ENCODE results near the gene YWHAQ.
"Not testable (repeated sequence)": the region's sequence is repeated elsewhere in the genome, so short reads cannot be mapped to it uniquely, and the experiment has no call there.

The YWHAQ gene

DNA sequence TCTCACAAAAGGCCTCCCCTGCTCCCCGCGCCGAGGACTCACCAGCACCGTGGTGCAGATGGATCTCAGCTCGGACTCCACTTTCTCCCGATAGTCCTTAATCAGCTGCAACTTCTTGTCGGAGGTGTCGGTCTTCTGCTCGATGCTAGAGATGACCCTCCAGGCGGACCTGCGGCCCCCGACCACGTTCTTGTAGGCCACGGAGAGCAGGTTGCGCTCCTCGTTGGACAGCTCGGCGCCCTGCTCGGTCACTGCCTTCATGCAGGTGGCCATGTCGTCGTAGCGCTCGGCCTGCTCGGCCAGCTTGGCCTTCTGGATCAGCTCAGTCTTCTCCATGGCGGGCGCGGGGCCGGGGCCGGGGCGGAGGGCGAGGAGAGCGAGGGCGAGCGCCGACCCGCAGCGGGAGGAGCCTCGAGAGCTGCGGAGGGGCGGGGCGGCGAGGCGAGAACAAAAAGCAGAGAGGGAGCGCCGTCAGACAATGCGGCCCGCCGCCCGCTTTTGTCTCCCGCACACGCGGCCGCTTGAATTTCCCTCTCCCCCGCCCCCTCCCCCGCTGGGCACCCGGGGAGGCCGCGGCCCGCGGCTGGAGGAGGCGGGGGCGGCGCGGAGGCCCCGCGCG, 571 bp downstream of the YWHAQ start:
- peak; percentile 43 for DNase-seq

DNA sequence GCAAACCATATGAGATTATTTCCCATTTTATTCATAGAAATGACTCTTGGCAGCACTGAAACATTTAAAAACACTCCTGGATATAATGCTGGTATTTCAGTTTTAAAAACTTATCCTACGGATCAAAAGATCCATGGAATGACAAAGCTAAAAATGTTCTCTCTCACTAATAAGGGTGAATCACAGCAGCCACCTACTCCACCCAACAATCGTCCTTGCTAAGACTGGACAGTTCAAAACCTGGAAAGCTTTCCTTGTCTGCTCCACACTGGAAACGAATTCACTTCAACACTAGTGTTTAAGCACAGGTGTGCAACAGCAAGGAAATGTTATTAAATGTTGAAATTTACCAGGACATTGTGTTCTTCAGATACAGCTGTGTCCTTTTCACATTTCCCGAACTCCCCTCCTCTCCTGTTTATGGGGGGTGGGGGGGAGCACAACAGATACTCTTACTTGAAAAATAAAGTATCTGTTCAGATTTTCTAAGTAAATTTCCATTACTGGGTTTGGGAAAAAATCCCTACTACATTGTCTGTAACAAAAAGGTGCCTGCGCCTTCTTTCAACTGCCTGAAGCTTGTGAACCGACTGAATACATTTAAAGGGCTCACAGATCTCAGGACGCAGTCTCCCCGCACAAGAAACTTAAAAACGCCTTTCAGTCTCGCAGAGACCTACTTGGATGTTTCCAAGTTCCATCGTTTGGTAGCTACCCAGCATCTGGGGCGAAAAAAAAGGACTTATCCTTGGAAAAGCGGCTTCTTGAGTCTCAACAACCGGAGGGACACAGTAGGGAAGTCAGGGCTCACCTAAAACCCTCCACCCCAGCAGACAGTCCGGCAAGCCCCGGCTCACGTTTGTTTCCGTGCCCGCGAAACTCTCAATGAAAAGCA, 1.3 kb downstream of the YWHAQ start:
- no peak for DNase-seq

DNA sequence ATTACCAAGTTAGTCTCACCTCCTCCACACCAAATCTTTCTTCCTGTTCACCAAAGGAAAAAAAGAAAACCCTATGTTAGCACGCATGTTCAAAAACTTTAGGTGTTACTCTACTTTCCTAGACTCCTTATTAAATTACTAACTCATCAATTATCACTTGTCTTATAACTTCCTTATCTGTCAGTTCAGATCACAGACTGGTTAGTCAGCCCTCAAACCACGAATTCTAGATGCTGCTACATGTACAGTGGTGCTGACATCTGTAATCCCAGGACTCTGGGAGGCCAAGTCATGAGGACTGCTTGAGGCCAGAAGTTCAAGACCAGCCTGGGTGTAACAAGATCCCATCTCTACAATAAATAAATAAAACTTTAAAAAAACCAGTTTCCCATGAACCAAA, 3.5 kb downstream of the YWHAQ start:
- DNase-seq, result no peak

DNA sequence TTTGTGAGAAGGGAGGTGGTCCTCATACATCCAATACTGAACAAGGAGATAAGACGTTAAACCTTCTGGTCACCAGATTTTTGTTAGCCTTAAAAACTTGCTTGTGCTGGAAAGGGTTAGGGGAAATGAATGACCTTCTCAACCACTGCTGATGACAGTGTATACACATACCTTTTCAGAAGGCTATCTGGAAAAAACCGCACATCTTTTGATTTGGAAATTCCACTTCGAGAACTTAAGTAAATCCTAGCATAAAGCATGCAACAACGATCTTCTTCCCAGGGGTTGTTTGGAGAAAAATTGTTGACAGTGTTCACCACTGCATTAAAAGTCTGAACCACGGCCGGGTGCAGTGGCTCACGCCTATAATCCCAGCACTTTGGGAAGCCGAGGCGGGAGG, 7.6 kb downstream of the YWHAQ start:
- no peak for DNase-seq

DNA sequence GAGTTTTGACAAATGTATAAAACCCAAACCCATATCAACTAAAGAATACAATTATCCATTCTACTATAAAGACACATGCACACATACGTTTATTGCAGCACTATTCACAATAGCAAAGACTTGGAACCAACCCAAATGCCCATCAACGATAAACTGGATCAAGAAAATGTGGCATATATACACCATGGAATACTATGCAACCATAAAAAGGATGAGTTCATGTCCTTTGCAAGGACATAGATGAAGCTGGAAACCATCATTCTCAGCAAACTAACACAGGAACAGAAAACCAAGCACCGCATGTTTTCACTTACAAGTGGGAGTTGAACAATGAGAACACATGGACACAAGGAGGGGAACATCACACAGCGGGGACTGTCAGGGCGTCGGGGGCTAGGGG, 9.1 kb downstream of the YWHAQ start:
- DNase-seq, result not testable (repeated sequence)

DNA sequence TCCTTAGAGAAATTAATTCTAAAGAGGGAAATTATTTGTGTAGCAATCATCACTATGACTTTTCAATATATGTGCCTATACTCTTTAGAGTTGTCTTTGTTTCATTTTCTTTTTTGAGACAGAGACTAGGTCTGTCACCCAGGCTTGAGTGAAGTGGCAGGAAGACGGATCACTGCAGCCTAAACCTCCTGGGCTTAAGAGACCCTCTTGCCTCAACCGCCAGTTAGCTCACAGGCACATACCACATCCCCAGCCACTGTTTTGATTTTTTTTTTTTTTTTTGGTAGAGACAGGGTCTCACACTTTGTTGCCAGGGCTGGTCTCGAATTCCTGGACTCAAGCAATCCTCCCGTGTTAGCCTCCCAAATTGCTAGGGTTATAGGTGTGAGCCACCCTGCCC, 12.4 kb downstream of the YWHAQ start:
- DNase-seq, result no peak

DNA sequence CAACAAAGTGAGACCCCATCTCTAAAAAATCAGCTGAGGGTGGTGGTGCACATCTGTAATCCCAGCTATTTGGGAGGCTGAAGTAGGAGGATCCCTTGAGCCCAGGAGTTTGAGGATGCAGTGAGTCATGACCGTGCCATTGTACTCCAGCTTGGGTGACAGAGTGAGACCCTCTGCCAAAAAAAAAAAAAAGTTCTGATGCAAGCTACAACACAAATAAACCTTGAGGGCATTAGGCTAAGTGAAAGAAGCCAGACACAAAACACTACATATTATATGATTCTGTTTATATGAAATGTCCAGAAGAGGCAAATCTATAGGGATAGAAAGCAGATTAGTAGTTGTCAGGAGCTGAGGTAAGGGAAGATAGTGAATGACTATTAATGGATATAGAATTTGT, 13.0 kb downstream of the YWHAQ start:
- DNase-seq, result no peak

DNA sequence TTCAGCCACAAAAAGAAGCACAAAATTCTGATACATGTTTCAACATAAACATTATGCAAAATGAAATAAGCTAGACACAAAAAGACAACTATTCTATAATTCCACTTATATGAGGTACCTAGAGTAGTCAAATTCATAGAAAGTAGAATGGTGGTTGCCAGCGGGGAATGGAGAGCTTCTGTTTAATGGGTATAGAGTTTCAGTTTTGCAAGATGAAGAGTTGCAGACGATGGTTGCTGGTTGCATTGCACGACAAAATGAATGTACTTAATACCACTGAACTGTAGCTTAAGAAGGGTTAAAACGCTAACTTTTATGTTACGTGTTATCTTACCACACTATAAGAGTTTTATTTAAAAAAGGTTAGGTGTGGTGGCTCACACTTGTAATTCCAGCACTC, 13.5 kb downstream of the YWHAQ start:
- no peak for DNase-seq

DNA sequence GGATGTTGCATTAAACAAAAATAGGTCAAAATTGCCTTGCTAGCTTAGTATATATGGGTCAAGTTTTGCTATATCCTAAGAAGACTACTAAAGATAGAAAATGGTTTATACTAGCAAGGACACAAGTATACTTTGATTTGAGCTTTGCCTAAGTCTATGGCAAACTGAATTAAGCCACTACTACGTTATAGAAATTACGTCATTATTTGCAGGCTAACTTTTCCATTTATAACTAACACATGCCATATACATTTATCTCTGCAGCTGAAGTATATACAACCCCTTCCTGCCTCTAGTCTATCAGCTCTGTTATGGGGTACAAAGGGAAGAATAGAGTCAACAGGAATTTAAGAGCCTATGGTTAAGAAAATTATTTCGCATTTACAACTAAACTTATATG, 16.2 kb downstream of the YWHAQ start:
- DNase-seq, result no peak

DNA sequence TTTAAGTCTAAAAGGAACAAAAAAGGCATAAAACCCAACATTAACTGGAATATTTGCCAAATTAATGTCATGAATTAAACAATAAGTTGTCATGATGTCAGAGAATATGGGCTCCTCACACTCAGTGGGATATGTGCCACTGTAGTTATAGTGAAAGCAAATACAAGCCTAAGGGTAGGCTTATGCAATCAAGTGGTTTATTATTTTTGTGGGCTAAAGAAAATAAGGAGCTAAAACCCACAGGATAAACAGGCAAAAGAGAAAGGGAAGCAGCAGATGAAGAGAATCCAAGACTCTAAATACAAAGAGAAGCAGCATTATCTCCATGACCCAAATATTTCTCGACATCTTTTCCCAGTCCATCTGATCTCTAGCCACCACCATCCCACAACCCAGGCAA, 17.5 kb downstream of the YWHAQ start:
- DNase-seq, result no peak

DNA sequence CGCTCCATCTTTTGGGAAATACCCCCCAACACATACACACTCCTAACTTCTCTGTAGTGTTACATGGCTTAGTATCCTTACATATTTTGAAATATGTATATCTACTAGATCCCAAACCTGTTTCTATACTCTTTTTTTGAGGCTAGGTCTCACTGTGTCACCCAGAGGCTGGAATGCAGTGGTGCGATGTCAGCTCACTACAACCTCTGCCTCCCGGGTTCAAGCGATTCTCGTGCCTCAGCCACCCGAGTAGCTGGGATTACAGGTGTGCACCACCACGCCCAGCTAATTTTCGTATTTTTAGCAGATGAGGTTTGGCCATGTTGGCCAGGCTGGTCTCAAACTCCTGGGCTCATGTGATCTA, 19.3 kb downstream of the YWHAQ start:
- DNase-seq, result not testable (repeated sequence)

DNA sequence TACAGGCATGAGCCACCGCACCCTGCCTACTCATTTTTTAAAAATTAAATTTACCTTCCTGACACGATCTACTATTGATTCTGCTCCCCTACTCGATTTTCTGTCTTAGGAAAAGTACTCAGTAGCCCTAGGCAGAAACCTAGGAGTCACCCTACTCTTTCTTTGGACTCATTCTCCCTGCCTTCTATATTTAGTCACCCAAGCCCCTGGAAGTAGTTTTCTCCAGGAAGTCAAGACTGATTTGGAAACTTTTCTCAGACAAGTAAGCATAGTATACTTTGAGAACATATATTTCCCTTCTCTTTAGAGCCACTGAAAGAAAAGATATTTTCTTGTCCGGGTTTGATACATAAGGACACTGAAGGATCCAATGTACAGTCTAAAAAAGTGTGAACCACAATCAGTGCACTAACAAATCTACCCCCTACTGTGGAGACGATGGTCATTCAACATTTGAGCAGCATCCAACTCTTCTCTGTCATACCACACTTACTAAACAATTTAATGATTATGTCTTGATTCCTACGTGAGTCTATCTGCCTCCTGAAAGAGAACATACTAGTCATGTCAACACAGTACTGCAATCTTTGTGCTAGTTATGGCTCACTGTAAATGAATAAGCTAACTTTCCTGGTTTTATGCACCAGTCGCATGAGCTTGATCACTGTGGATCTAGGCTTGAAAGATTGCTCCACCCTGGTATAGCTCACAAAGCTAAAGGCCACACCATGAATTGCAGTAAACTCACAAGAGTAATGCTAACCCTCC, 19.8 kb downstream of the YWHAQ start:
- DNase-seq, result no peak

DNA sequence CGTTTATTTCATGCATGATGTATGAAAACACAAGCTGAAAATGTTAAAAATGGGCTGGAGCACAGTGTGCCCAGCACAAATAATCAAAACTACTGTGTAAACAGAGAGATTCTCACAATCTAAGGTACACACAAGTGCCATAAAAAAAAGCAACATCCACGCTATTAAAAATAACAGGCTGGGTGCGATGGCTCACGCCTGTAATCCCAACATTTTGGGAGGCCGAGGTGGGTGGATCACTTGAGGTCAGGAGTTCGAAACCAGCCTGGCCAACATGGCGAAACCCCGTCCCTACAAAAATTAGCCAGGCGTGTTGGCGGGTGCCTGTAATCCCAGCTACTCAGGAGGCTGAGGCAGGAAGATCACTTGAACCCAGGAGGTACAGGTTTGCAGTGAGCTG, 22.3 kb downstream of the YWHAQ start:
- not testable (repeated sequence) for DNase-seq

DNA sequence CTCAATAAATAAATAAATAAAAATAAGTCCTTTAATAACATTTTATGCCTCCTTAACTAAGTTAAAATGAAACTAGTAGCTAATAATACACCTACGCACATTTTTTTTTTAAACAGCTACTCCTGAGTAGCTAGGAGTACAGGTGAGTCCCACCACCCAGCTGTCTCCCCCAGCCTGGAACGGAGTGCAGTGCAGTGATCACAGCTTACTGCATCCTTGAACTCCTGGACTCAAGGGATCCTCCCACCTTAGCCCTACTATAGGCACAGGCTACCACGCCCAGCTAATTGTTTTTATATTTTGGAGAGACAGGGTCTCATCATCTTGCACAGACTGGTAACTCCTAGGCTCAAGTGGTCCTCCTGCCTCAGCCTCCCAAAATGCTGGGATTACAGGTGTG, 28.4 kb downstream of the YWHAQ start:
- DNase-seq, result no peak

DNA sequence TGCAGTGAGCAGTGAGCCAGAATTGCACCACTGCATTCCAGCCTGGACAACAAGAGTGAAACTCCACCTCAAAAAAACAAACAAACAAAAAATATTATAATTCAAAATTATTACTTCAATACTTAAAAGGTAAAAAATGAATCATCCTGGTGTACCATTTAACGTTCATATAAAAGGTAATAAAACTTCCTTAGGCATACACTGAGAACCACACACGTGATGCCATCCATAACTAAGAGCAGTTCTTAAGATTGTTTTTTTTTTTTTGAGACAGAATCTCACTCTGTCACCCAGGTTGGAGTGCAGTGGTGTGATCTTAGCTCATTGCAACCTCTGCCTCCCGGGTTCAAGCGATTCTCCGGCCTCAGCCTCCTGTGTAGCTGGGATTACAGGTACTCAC, 29.4 kb downstream of the YWHAQ start:
- no peak for DNase-seq

DNA sequence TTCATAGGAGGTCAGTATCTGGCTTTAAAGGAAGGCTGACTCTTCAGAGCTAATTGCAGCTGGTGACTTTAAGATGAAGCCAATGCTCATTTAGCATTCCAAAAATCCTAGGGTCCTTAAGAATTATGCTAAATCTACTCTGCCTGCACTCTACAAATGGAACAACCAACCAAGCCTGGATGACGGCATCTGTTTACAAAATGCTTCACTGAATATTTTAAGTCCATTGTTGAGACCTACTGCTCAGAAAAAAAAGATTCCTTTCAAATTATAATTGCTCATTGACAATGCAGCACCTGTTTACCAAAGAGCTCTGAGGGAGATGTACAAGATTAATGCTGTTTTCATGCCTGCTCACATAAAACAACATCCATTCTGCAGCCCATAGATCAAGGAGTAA, 31.4 kb downstream of the YWHAQ start:
- DNase-seq, result no peak

DNA sequence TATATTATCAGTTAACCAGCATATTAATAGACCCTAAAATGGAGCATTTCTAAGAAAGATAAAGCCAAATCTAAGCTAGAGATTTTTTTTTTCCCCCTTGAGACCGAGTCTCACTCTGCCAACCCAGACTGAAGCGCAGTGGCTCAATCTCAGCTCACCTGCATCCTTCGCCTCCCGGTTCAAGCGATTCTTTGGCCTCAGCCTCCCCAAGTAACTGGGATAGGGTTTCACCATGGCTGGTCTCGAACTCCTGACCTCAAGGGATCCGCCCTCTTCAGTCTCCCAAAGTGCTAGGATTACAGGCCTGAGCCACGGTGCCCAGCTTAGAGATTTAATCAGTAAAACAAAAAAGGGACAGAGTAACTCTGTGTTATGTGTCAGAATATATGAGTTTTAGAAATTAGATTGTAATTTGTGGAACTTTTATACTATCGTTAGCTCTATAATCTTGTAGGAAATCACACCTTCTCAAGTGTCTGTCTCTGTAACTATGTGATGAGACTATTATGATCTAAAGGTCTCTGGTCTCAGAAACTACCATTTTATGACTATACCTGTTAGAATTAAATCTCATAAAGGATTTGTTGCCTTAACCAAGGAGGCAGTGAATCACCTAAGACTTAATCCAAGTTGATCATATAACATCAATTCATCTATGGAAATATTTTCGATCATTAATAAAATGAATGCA, 34.0 kb downstream of the YWHAQ start:
- no peak for DNase-seq

DNA sequence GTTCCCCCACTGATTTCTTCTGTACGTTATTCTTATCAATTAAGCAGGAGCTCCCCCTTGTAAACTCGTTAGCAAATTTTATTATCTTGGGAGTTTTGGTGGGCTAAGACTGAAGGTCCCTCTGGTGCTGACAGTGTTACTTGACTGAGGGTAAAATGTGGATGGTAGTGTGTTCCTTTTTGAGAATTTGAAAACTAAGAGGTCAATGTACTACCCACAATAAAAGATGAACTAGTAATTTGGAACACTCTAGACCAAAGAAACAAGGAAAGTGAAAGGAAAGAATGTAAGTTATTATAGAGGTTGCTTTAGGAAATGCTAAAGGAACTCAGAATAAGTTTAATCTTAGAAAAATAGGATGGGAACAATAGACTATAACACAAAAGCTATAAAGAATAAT, 35.1 kb downstream of the YWHAQ start:
- DNase-seq, result no peak

DNA sequence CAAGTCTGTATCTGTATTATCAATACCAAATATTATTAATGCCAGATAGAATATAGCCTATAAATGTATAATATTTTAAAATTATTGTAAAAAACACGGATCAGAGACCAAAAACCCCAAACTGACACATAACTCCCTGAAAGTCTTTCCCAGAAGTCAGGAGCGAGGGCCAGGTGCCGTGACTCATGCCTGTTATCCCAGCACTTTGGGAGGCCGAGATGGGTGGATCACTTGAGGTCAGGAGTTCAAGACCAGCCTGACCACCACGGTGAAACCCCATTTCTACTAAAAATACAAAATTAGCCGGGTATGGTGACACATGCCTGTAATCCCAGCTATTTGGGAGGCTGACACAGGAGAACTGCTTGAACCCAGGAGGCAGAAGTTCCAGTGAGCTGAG, 35.5 kb downstream of the YWHAQ start:
- DNase-seq, result not testable (repeated sequence)

DNA sequence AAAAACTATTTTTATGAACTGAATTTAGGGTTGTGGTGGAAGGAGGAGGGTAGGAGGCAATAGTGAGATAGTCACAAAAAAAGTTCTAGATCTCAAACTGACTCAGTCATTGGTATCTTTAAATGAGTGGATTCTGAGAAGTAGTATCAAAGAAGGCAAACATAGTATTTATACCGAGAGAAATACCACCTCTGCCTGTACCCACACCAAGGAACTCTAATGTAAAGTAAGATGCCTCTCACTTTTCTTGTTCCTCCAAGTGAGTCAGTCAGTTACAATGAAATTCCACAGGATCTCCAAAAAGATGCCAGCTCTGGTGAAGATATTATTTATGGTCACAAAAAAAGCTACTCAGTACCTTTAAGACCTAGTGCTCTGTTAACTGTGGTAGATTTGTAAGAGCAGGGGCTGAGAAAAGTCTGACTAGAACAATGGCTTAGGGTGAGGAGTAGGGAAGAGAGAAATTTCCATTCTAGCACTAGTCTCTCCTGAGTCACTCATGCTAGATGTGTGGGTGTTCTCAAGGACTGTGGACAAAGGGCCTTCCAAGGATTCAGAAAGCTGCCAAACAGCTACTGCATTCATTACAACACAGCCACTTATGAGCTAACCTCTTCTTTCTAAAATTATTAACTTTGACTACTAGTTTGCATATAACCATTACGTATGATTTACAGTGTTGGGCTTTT, 36.3 kb downstream of the YWHAQ start:
- DNase-seq, result no peak

DNA sequence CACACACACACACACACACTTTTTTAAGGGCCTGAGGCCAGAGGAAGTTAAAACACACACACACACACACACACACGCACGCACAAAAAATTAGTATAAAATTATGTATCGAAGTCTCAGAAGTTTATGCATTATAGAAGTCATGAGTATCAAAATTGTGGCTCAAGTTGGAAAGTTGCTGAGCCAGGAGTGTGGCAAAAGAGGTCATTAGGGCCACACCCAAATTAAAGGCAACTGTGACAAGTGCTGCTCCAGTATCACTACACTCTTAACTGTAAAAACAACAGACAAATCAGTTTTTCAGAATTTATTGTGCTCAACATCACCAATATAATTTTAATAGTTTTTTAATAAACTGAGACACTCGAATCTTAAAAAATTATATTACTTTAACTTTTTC, 36.9 kb downstream of the YWHAQ start:
- no peak for DNase-seq

DNA sequence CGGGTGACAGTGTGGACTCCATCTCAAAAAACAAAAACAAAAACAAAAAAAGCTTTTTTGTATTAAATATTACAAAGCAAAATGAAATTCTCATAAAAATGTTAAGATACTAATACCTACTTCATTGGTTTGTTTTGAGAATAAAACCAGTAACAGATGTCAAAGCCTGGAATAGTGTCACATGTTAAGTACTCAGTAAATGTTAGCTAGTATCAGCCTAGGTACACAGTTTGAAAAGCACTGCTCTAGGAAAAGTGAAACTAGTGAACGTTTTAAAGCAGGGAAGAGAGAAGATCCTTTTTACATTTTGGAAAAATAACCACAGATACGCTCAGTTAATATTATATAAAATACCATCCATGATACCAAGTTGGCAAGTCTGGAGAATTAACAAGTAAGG, 38.1 kb downstream of the YWHAQ start:
- no peak for DNase-seq

DNA sequence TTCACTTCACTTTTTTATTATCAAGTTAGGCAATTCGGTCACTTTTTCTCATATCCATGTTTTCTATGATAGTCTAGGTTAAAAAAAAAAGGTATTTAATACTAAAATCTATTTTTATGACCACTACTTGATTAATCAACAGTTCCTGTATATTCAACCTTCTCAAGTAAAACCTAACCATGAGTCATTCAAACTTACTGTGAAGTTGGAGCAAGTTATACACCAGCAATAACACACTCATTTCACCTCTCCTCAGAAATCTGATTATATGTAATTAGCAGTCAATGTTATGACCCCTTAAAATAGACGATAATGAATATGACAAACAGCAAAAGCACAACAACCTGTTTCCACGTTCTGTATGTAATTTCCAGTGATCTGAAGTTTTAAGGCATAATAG, 40.2 kb downstream of the YWHAQ start:
- no peak for DNase-seq

Data from NCI-H446 treated with DMSO at 0.1 percent for 48 hours (cell line).